H1 (cell line): ENCODE results near the gene UBL5. TPM values are rescaled to one million over a fixed set of nuclear protein-coding genes. Genes with fewer than 3 reads are reported as not detected.

Source experiments
- CTCF ChIA-PET: fragments of 300-600 bp; sonication (Branson Sonifier 250); formaldehyde crosslinking; loops from one replicate; lab custom pipeline; 2021; ENCODE audit not compliant: partially characterized antibody; lab: Charles Lee
- POLR2A ChIA-PET: fragments of 300-600 bp; sonication (Branson Sonifier 250); formaldehyde crosslinking; loops from one replicate; lab custom pipeline; 2021; ENCODE audit warnings: inconsistent platforms; ENCODE audit not compliant: partially characterized antibody; lab: Charles Lee
- DNase-seq, 2 experiments: peaks; one replicate each; pipeline versions ENCODE4 v3.0.0 to v3.0.0-alpha.2; 2010 to 2022; ENCODE audit warnings: low spot score in 2 of 2, low read depth in 1 of 2, mixed read lengths in 1 of 2
- FAIRE-seq: peaks from 2 replicates; lab custom pipeline; 2011; peaks lifted over from hg19 to GRCh38; lab: Jason Lieb, UNC
- H2AFZ ChIP-seq: 2 replicates; pipeline ENCODE4 v1.8.1; 2012; ENCODE audit warnings: low read length, inconsistent platforms
- H2AK5ac ChIP-seq: 2 replicates; pipeline ENCODE4 v1.6.1; 2013; ENCODE audit warnings: low read depth, low read length
- H2BK120ac ChIP-seq: replicated peaks from 2 replicates; pipeline ENCODE3; 2013; ENCODE audit warnings: low read depth, low read length, inconsistent platforms
- H2BK12ac ChIP-seq: 2 replicates; pipeline ENCODE4 v1.6.1; 2013; ENCODE audit warnings: low read depth, low read length
- H2BK15ac ChIP-seq: 2 replicates; pipeline ENCODE4 v1.6.1; 2013; ENCODE audit warnings: low read length
- H2BK20ac ChIP-seq: 2 replicates; pipeline ENCODE4 v1.6.1; 2013; ENCODE audit warnings: low read length
- H2BK5ac ChIP-seq: 2 replicates; pipeline ENCODE4 v1.6.1; 2013; ENCODE audit warnings: low read depth, low read length
- H3K14ac ChIP-seq: 2 replicates; pipeline ENCODE4 v1.6.1; 2013; ENCODE audit warnings: inconsistent platforms; ENCODE audit not compliant: insufficient read length
- H3K18ac ChIP-seq: 2 replicates; pipeline ENCODE4 v1.6.1; 2013; ENCODE audit warnings: low read length; ENCODE audit errors: extremely low read depth
- H3K23ac ChIP-seq: 2 replicates; pipeline ENCODE4 v1.6.1; 2013; ENCODE audit warnings: inconsistent platforms; ENCODE audit not compliant: insufficient read length
- H3K23me2 ChIP-seq: 2 replicates; pipeline ENCODE4 v1.6.1; 2013; ENCODE audit warnings: low read depth, low read length
- H3K27ac ChIP-seq: 2 replicates; pipeline ENCODE4 v1.6.1; 2011; ENCODE audit warnings: low read depth, low read length, inconsistent platforms
- H3K27me3 ChIP-seq, 4 experiments: replicated peaks in 1 of 4; 1 replicate in 1 of 4; 2 replicates in 3 of 4; pipeline versions ENCODE4 v1.6.1 to v1.8.1; 2011 to 2013; ENCODE audit warnings: low read length in 3 of 4, mild to moderate bottlenecking in 3 of 4, inconsistent platforms in 2 of 4, mixed read lengths in 2 of 4, moderate library complexity in 1 of 4; ENCODE audit not compliant: control insufficient read depth in 3 of 4, insufficient read depth in 3 of 4; ENCODE audit errors: extremely low read depth in 1 of 4
- H3K36me3 ChIP-seq, 4 experiments: 2 replicates each; pipeline versions ENCODE4 v1.6.1 to v1.8.1; 2011 to 2013; ENCODE audit warnings: mild to moderate bottlenecking in 4 of 4, low read length in 3 of 4, moderate library complexity in 2 of 4, control low read depth in 1 of 4, inconsistent platforms in 1 of 4; ENCODE audit not compliant: insufficient read depth in 4 of 4, control insufficient read depth in 2 of 4
- H3K4ac ChIP-seq: replicated peaks from 2 replicates; pipeline ENCODE3; 2013; ENCODE audit warnings: low read length, low read depth, mixed read lengths, inconsistent platforms; ENCODE audit not compliant: insufficient read length
- H3K4me1 ChIP-seq, 4 experiments: replicated peaks in 1 of 4; 1 replicate in 1 of 4; 2 replicates in 3 of 4; pipeline versions ENCODE4 v1.6.1 to v1.8.1; 2011 to 2013; ENCODE audit warnings: low read length in 3 of 4, inconsistent platforms in 2 of 4, mixed read lengths in 1 of 4; ENCODE audit not compliant: insufficient read depth in 4 of 4, control insufficient read depth in 3 of 4
- H3K4me2 ChIP-seq, 2 experiments: 2 replicates each; pipeline versions ENCODE4 v1.6.1 to v1.8.1; 2011 to 2013; ENCODE audit warnings: low read depth in 2 of 2, low read length in 2 of 2, control low read depth in 1 of 2, inconsistent platforms in 1 of 2, mild to moderate bottlenecking in 1 of 2; ENCODE audit not compliant: insufficient read depth in 1 of 2
- H3K4me3 ChIP-seq, 4 experiments: fragments of 200-600, 300-600 bp in 1 of 4; sonication (generic), shearing (Covaris generic), sonication (Bioruptor Twin) in 1 of 4; 2 replicates each; pipeline versions ENCODE4 v1.5.1 to v1.8.1; 2011 to 2016; ENCODE audit warnings: low read length in 4 of 4, low read depth in 3 of 4, control low read depth in 2 of 4, inconsistent platforms in 2 of 4, mild to moderate bottlenecking in 2 of 4, mixed read lengths in 1 of 4, moderate library complexity in 1 of 4; ENCODE audit not compliant: insufficient read depth in 2 of 4; ENCODE audit errors: extremely low read depth in 1 of 4
- H3K56ac ChIP-seq: replicated peaks from 2 replicates; pipeline ENCODE3; 2013; ENCODE audit warnings: low read depth, mild to moderate bottlenecking, mixed read lengths, low read length, inconsistent platforms; ENCODE audit not compliant: insufficient read length
- H3K79me1 ChIP-seq: 2 replicates; pipeline ENCODE4 v1.6.1; 2013; ENCODE audit warnings: low read depth, low read length, control low read depth
- H3K79me2 ChIP-seq, 2 experiments: 2 replicates each; pipeline versions ENCODE4 v1.6.1 to v1.8.1; 2012 to 2013; ENCODE audit warnings: low read length in 2 of 2, mild to moderate bottlenecking in 2 of 2, inconsistent platforms in 1 of 2; ENCODE audit not compliant: insufficient read depth in 2 of 2, control insufficient read depth in 1 of 2
- H3K9ac ChIP-seq, 4 experiments: replicated peaks in 1 of 4; 1 replicate in 1 of 4; 2 replicates in 3 of 4; pipeline versions ENCODE4 v1.6.1 to v1.8.1; 2011 to 2013; ENCODE audit warnings: low read depth in 3 of 4, low read length in 3 of 4, control low read depth in 2 of 4, mild to moderate bottlenecking in 2 of 4, moderate library complexity in 2 of 4, inconsistent platforms in 1 of 4; ENCODE audit errors: extremely low read depth in 1 of 4
- H3K9me3 ChIP-seq, 2 experiments: 2 replicates each; pipeline versions ENCODE4 v1.6.1 to v1.8.1; 2012 to 2013; ENCODE audit warnings: mild to moderate bottlenecking in 2 of 2, moderate library complexity in 2 of 2, control low read depth in 1 of 2, inconsistent platforms in 1 of 2, low read depth in 1 of 2, low read length in 1 of 2, mixed read lengths in 1 of 2; ENCODE audit not compliant: insufficient read depth in 2 of 2
- H4K20me1 ChIP-seq, 2 experiments: replicated peaks in 1 of 2; 2 replicates each; pipeline versions ENCODE3 to v1.8.1; 2011 to 2013; ENCODE audit warnings: inconsistent platforms in 2 of 2, low read length in 2 of 2, mild to moderate bottlenecking in 1 of 2; ENCODE audit not compliant: insufficient read depth in 2 of 2, control insufficient read depth in 1 of 2
- H4K5ac ChIP-seq: 2 replicates; pipeline ENCODE4 v1.6.1; 2013; ENCODE audit warnings: low read length, low read depth, mixed read lengths, inconsistent platforms; ENCODE audit not compliant: insufficient read length
- H4K8ac ChIP-seq: 2 replicates; pipeline ENCODE4 v1.8.0; 2013; ENCODE audit warnings: mild to moderate bottlenecking, moderate library complexity, low read length, inconsistent platforms; ENCODE audit not compliant: insufficient read depth; ENCODE audit errors: extremely low read depth
- H4K91ac ChIP-seq: replicated peaks from 2 replicates; pipeline ENCODE3; 2013; ENCODE audit warnings: low read length, mixed read lengths, inconsistent platforms; ENCODE audit not compliant: insufficient read length
- ASH2L ChIP-seq: fragments of 200-600, 300-600 bp; sonication (generic); IDR thresholded peaks from one replicate; pipeline ENCODE4 v1.7.1; 2017; ENCODE audit warnings: low read length
- MAX ChIP-seq: IDR thresholded peaks from 2 replicates; pipeline ENCODE4 v1.6.1; 2012; ENCODE audit warnings: inconsistent platforms
- SUZ12 ChIP-seq: fragments of 200-600 bp; sonication (generic); IDR thresholded peaks from 2 replicates; pipeline ENCODE4 v1.6.1; 2012; ENCODE audit warnings: mild to moderate bottlenecking, inconsistent platforms, low read length, moderate library complexity, mixed read lengths
- WGBS, 2 experiments: shearing (Covaris generic) in 1 of 2; methylation state at CpG; one replicate each; pipeline versions ENCODE4 v1.1.6 to v1.1.7; 2013 to 2015; ENCODE audit warnings: low lambda C conversion rate in 2 of 2, mixed read lengths in 2 of 2, inconsistent platforms in 1 of 2, low coverage in 1 of 2, missing lambda C conversion rate in 1 of 2; ENCODE audit not compliant: insufficient replicate concordance in 2 of 2, insufficient coverage in 1 of 2, insufficient read length in 1 of 2; ENCODE audit errors: extremely low coverage in 1 of 2, missing lambda C conversion rate in 1 of 2; 5-methylcytosine and 5-hydroxymethylcytosine counted together
- polyA plus RNA-seq, 7 experiments: library from polyadenylated mRNA; depleted of rRNA in 3 of 7; stranded (reverse) in 5 of 7; unstranded in 2 of 7; fragments of >200 nt in 5 of 7; fragments of 200-250 nt in 2 of 7; gene quantifications; 1 replicate in 5 of 7; 2 replicates in 1 of 7; 4 replicates in 1 of 7; pipeline versions ENCODE4 v1.2.1 to v1.2.3, GENCODE V29; 2011 to 2013; ENCODE audit warnings: missing spikeins in 2 of 7, mixed read lengths in 2 of 7
- total RNA-seq: library from RNA; stranded (reverse); fragmentation: NEBNext Ultra II Directional; extraction: Animal tissue kit (Norgen Biotek cat#: 25700); gene quantifications from 2 replicates; pipeline ENCODE4 v1.2.1, GENCODE V29; 2021

Gene UBL5
- total and polyA plus RNA-seq, 2 of the 8 experiments (the other 6 are each of a cell fraction or from before 2014, with no cell fraction given) = 416 to 1,209 TPM

- POLR2A ChIA-PET = interaction anchor here (1.0 to 1.7 kb wide), 3 partner anchors 11 to 252 kb away, joined by 3 to 4 read pairs (median 3); no protein-coding TSS in a partner anchor
Observed at GRCh38 chr19:9857920-9858746, 30.4 kb downstream of the UBL5 start.

More at GRCh38 chr19:9857920-9858746, 30.4 kb downstream of the UBL5 start:
- no peaks in the 10 kb centered on the region for H3K23me2 ChIP-seq
- H3K4me3 ChIP-seq = no peak overlapping the region
- H4K8ac ChIP-seq = no peak overlapping the region
- H3K23ac ChIP-seq = no peak overlapping the region
- CTCF ChIA-PET = interaction anchor here (1.2 to 3.5 kb wide), 2 partner anchors 9 to 10 kb away, joined by 3 to 18 read pairs; no protein-coding TSS in a partner anchor
- no peak overlapping the region for H3K9ac ChIP-seq
- TF ChIP-seq MAX = no peak
- no peak for TF ChIP-seq ASH2L
- no peak for TF ChIP-seq SUZ12
- H3K4me2 ChIP-seq = no peak overlapping the region
- H3K79me1 ChIP-seq = no peaks in the 10 kb centered on the region; the same call in 1 of the 2 replicates
- H4K91ac ChIP-seq = no peak overlapping the region
- H2BK5ac ChIP-seq = peak overlapping the region; percentile 44
- no peak overlapping the region for H3K4ac ChIP-seq
- H3K9me3 ChIP-seq = no peaks in the 10 kb centered on the region
- DNase-seq (no peak), FAIRE-seq (no peak)
- H3K14ac ChIP-seq = no peak overlapping the region
- H2BK20ac ChIP-seq = no peak overlapping the region
- H3K18ac ChIP-seq = no peak overlapping the region
- H3K4me1 ChIP-seq = no peaks in the 10 kb centered on the region; a peak in 1 of 7 replicates
- H3K27ac ChIP-seq = no peak overlapping the region
- H2AK5ac ChIP-seq = no peak overlapping the region
- H2AFZ ChIP-seq = no peak overlapping the region
- no peak overlapping the region for H2BK120ac ChIP-seq
- WGBS, 2 experiments = 90% methylated on average over 9 of the region's 10 CpGs; no CpG with 5 or more reads in 1 of the 2 experiments
- no peaks in the 10 kb centered on the region for H3K27me3 ChIP-seq
- no peak overlapping the region for H3K56ac ChIP-seq
- no peak overlapping the region for H2BK15ac ChIP-seq
- no peaks in the 10 kb centered on the region for H3K79me2 ChIP-seq
- no peak overlapping the region for H2BK12ac ChIP-seq
- H3K36me3 ChIP-seq = peaks cover 0 to 12% (median 9%) of the 10 kb centered on the region in 4 experiments; a peak in 5 of 8 replicates
- no peak overlapping the region for H4K5ac ChIP-seq
- peaks cover 1 to 5% of the 10 kb centered on the region in 2 experiments for H4K20me1 ChIP-seq
